IgD-negative memory B cell (primary cell): ENCODE results near the gene NUTM1. TPM values are rescaled to one million over a fixed set of nuclear protein-coding genes. Genes with fewer than 3 reads are reported as not detected.
"Not testable (repeated sequence)": the region's sequence is repeated elsewhere in the genome, so short reads cannot be mapped to it uniquely, and the experiment has no call there.

Experiments
- H3K27ac Mint-ChIP-seq, 3 donors: one replicate each; pipeline ENCODE4 v1.8.0; 2020 to 2022; ENCODE audit warnings: mild to moderate bottlenecking in 3 of 3, mixed read lengths in 3 of 3, moderate library complexity in 1 of 3
- H3K27me3 Mint-ChIP-seq: one replicate; pipeline ENCODE4 v1.8.0; 2021; ENCODE audit warnings: mixed read lengths
- H3K36me3 Mint-ChIP-seq: one replicate; pipeline ENCODE4 v1.8.0; 2020; ENCODE audit warnings: mild to moderate bottlenecking, mixed read lengths
- H3K4me1 Mint-ChIP-seq, 3 donors: one replicate each; pipeline ENCODE4 v1.8.0; 2020 to 2022; ENCODE audit warnings: mixed read lengths in 3 of 3, mild to moderate bottlenecking in 1 of 3
- H3K4me3 Mint-ChIP-seq, 4 donors: one replicate each; pipeline ENCODE4 v1.8.0; 2020 to 2022; ENCODE audit warnings: mild to moderate bottlenecking in 4 of 4, mixed read lengths in 4 of 4, moderate library complexity in 3 of 4
- H3K9me3 Mint-ChIP-seq, 3 donors: one replicate each; pipeline ENCODE4 v1.8.0; 2020 to 2021; ENCODE audit warnings: mixed read lengths in 3 of 3, mild to moderate bottlenecking in 1 of 3
- polyA plus RNA-seq: library from polyadenylated mRNA; unstranded; fragments of 300-500 nt; fragmentation: Illumina TruSeq; gene quantifications from one replicate; pipeline ENCODE4 v1.2.3, GENCODE V29; 2021

The NUTM1 gene
- polyA plus RNA-seq, 1 donor from 2014 or later, result not detected

- Mint-ChIP-seq H3K4me3 (peak overlapping the region in 3 of 4 donors; percentile 9 to 99 (median 93)), H3K9me3 (no peaks in the 10 kb centered on the region), H3K27ac (peak overlapping the region; percentile 86 to 94 (median 93)), H3K36me3 (peaks cover 6% of the 10 kb centered on the region), H3K27me3 (no peaks in the 10 kb centered on the region), H3K4me1 (peaks cover 45 to 69% (median 55%) of the 10 kb centered on the region in 3 donors)
Observed at GRCh38 chr15:34332553-34333120, 10.5 kb upstream of the NUTM1 start.

- Mint-ChIP-seq H3K4me1 (peaks cover 28 to 51% (median 40%) of the 10 kb centered on the region in 3 donors), H3K27me3 (no peaks in the 10 kb centered on the region)
Observed at GRCh38 chr15:34334672-34335071, 8.4 kb upstream of the NUTM1 start.

GRCh38 chr15:34335176-34336032 lies 7.7 kb upstream of the NUTM1 start:
- Mint-ChIP-seq H3K4me1 (peaks cover 23 to 44% (median 41%) of the 10 kb centered on the region in 3 donors), H3K9me3 (no peaks in the 10 kb centered on the region), H3K4me3 (peak overlapping the region; percentile 93 to 99 (median 98)), H3K27me3 (no peaks in the 10 kb centered on the region), H3K36me3 (peaks cover 6% of the 10 kb centered on the region), H3K27ac (peak overlapping the region; percentile 86 to 96 (median 94))

More at GRCh38 chr15:34334672-34335071, 8.4 kb upstream of the NUTM1 start:
- H3K36me3 Mint-ChIP-seq, result peaks cover 6% of the 10 kb centered on the region
- H3K27ac Mint-ChIP-seq, result peak overlapping the region; percentile 10 to 94 (median 86)
- H3K4me3 Mint-ChIP-seq, result peak overlapping the region; percentile 93 to 99 (median 98)
- H3K9me3 Mint-ChIP-seq, result no peaks in the 10 kb centered on the region

- Mint-ChIP-seq H3K36me3 (peaks cover 8% of the 10 kb centered on the region), H3K4me1 (peaks cover 24 to 42% (median 39%) of the 10 kb centered on the region in 3 donors), H3K9me3 (no peaks in the 10 kb centered on the region), H3K4me3 (peak overlapping the region; percentile 93 to 99 (median 98)), H3K27me3 (no peaks in the 10 kb centered on the region), H3K27ac (peak overlapping the region; percentile 86 to 96 (median 94))
Observed at GRCh38 chr15:34336231-34336990, 6.7 kb upstream of the NUTM1 start.

GRCh38 chr15:34336991-34337556 lies 6.0 kb upstream of the NUTM1 start:
- peaks cover 23 to 39% (median 36%) of the 10 kb centered on the region in 3 donors for H3K4me1 Mint-ChIP-seq

GRCh38 chr15:34337557-34338306 lies 5.4 kb upstream of the NUTM1 start, which contains the start of gene SLC12A6:
SLC12A6 (minus strand) TSS chr15:34337781; CDS start chr15:34336680, 1,101 bp downstream.
- peak within 1 kb of the TSS; percentile 93 to 99 (median 98) for H3K4me3 Mint-ChIP-seq
- H3K4me1 Mint-ChIP-seq, result peaks cover 20 to 35% (median 33%) of the 10 kb centered on the region in 3 donors
- peak within 1 kb of the TSS; percentile 86 to 96 (median 94) for H3K27ac Mint-ChIP-seq
- peaks cover 9% of the 10 kb centered on the region for H3K36me3 Mint-ChIP-seq
- no peaks in the 10 kb centered on the region for H3K9me3 Mint-ChIP-seq
- H3K27me3 Mint-ChIP-seq, result no peaks in the 10 kb centered on the region

More at GRCh38 chr15:34336991-34337556, 6.0 kb upstream of the NUTM1 start:
- peak overlapping the region; percentile 93 to 99 (median 98) for H3K4me3 Mint-ChIP-seq
- H3K36me3 Mint-ChIP-seq, result peaks cover 9% of the 10 kb centered on the region
- no peaks in the 10 kb centered on the region for H3K9me3 Mint-ChIP-seq
- H3K27me3 Mint-ChIP-seq, result no peaks in the 10 kb centered on the region
- H3K27ac Mint-ChIP-seq, result peak overlapping the region; percentile 86 to 96 (median 94)

- Mint-ChIP-seq H3K27me3 (no peaks in the 10 kb centered on the region), H3K4me1 (peaks cover 17 to 33% (median 32%) of the 10 kb centered on the region in 3 donors), H3K27ac (peak overlapping the region in 1 of 3 donors; percentile 94), H3K4me3 (peak overlapping the region in 3 of 4 donors; percentile 90 to 98 (median 93)), H3K9me3 (no peaks in the 10 kb centered on the region), H3K36me3 (peaks cover 9% of the 10 kb centered on the region)
Observed at GRCh38 chr15:34338347-34338746, 4.8 kb upstream of the NUTM1 start.

- peak overlapping the region in 1 of 3 donors; percentile 46 for H3K27ac Mint-ChIP-seq
- peaks cover 15 to 26% (median 26%) of the 10 kb centered on the region in 3 donors for H3K4me1 Mint-ChIP-seq
- H3K4me3 Mint-ChIP-seq, result peak overlapping the region in 1 of 4 donors; percentile 67
Observed at GRCh38 chr15:34339946-34340345, 3.2 kb upstream of the NUTM1 start.

GRCh38 chr15:34341381-34342212 lies 1.5 kb upstream of the NUTM1 start:
- H3K27ac Mint-ChIP-seq, result peak overlapping the region; percentile 27 to 74 (median 63)
- H3K9me3 Mint-ChIP-seq, result no peaks in the 10 kb centered on the region
- H3K4me3 Mint-ChIP-seq, result peak overlapping the region; percentile 54 to 89 (median 76)
- H3K4me1 Mint-ChIP-seq, result peaks cover 9 to 21% (median 13%) of the 10 kb centered on the region in 3 donors
- peaks cover 7% of the 10 kb centered on the region for H3K36me3 Mint-ChIP-seq
- no peaks in the 10 kb centered on the region for H3K27me3 Mint-ChIP-seq

More at GRCh38 chr15:34339946-34340345, 3.2 kb upstream of the NUTM1 start:
- peaks cover 9% of the 10 kb centered on the region for H3K36me3 Mint-ChIP-seq
- no peaks in the 10 kb centered on the region for H3K9me3 Mint-ChIP-seq
- H3K27me3 Mint-ChIP-seq, result no peaks in the 10 kb centered on the region

- peak overlapping the region in 1 of 3 donors; percentile 74 for H3K27ac Mint-ChIP-seq
- not testable (repeated sequence) for H3K27me3 Mint-ChIP-seq, H3K36me3 Mint-ChIP-seq, H3K9me3 Mint-ChIP-seq
- peak overlapping the region in 2 of 4 donors; percentile 87 to 89 for H3K4me3 Mint-ChIP-seq
- peaks cover 3 to 19% (median 12%) of the 10 kb centered on the region in 3 donors for H3K4me1 Mint-ChIP-seq
Observed at GRCh38 chr15:34342213-34342736, 840 bp upstream of the NUTM1 start.

GRCh38 chr15:34347951-34348638 lies 5.0 kb downstream of the NUTM1 start:
- Mint-ChIP-seq H3K27me3 (no peaks in the 10 kb centered on the region), H3K9me3 (no peaks in the 10 kb centered on the region), H3K4me3 (no peak overlapping the region), H3K36me3 (no peaks in the 10 kb centered on the region), H3K27ac (peak overlapping the region in 1 of 3 donors; percentile 73), H3K4me1 (no peaks in the 10 kb centered on the region)

GRCh38 chr15:34348735-34349300 lies 5.7 kb downstream of the NUTM1 start:
- H3K4me3 Mint-ChIP-seq, result no peak overlapping the region
- peak overlapping the region in 1 of 3 donors; percentile 18 for H3K27ac Mint-ChIP-seq
- no peaks in the 10 kb centered on the region for H3K27me3 Mint-ChIP-seq
- H3K36me3 Mint-ChIP-seq, result no peaks in the 10 kb centered on the region
- H3K9me3 Mint-ChIP-seq, result no peaks in the 10 kb centered on the region
- H3K4me1 Mint-ChIP-seq, result no peaks in the 10 kb centered on the region
